HepG2 (cell line): ENCODE results near the gene MEIOB. TPM values are rescaled to one million over a fixed set of nuclear protein-coding genes. Genes with fewer than 3 reads are reported as not detected.

Experiments
- ATAD3A ChIP-seq: sonication (generic); formaldehyde crosslinking; IDR thresholded peaks from 2 replicates; pipeline ENCODE4 v1.4.0; 2020; ENCODE audit warnings: missing genetic modification reagents
- CSRNP1 ChIP-seq: sonication (generic); formaldehyde crosslinking; IDR thresholded peaks from 2 replicates; pipeline ENCODE4 v1.8.1; 2023; ENCODE audit warnings: mild to moderate bottlenecking, missing genetic modification reagents
- ERF ChIP-seq: IDR thresholded peaks from 2 replicates; pipeline ENCODE4 v1.6.1; 2018; ENCODE audit warnings: missing biosample characterization, missing genetic modification reagents
- GABPB1 ChIP-seq: IDR thresholded peaks from 2 replicates; pipeline ENCODE4 v1.6.1; 2016; ENCODE audit warnings: mild to moderate bottlenecking, missing genetic modification reagents, moderate library complexity, missing compliant biosample characterization
- JDP2 ChIP-seq: sonication (generic); formaldehyde crosslinking; IDR thresholded peaks from 2 replicates; pipeline ENCODE4 v1.8.1; 2022; ENCODE audit warnings: missing genetic modification reagents, borderline replicate concordance
- LRRFIP1 ChIP-seq: sonication (generic); formaldehyde crosslinking; conservative IDR thresholded peaks from 2 replicates; pipeline ENCODE4 v1.4.0; 2020; ENCODE audit warnings: missing genetic modification reagents
- MLX ChIP-seq: IDR thresholded peaks from 2 replicates; pipeline ENCODE4 v1.6.1; 2016
- PRPF4 ChIP-seq: fragments of 200-400 bp; formaldehyde crosslinking; IDR thresholded peaks from 2 replicates; pipeline ENCODE4 v1.6.1; 2016; ENCODE audit warnings: low read length, low read depth; ENCODE audit not compliant: poor library complexity, severe bottlenecking
- RAD21 ChIP-seq: fragments of 450-650 bp; formaldehyde crosslinking; IDR thresholded peaks from 2 replicates; pipeline ENCODE4 v1.5.0; 2020; ENCODE audit warnings: mild to moderate bottlenecking
- RBAK ChIP-seq: sonication (generic); formaldehyde crosslinking; IDR thresholded peaks from 2 replicates; pipeline ENCODE4 v1.5.1; 2020; ENCODE audit warnings: mild to moderate bottlenecking, missing genetic modification reagents
- TRIM24 ChIP-seq: sonication (generic); formaldehyde crosslinking; IDR thresholded peaks from 2 replicates; pipeline ENCODE4 v1.8.0; 2022; ENCODE audit warnings: mild to moderate bottlenecking, missing genetic modification reagents
- ZFP36L1 ChIP-seq: sonication (generic); formaldehyde crosslinking; IDR thresholded peaks from 2 replicates; pipeline ENCODE4 v1.8.0; 2022; ENCODE audit warnings: mild to moderate bottlenecking, missing genetic modification reagents, moderate library complexity
- ZNF329 ChIP-seq: sonication (generic); formaldehyde crosslinking; IDR thresholded peaks from 2 replicates; pipeline ENCODE4 v1.9.0; 2021; ENCODE audit warnings: low read depth, mild to moderate bottlenecking, missing genetic modification reagents
- ZNF543 ChIP-seq: sonication (generic); formaldehyde crosslinking; IDR thresholded peaks from 2 replicates; pipeline ENCODE4 v1.4.0; 2020; ENCODE audit warnings: mild to moderate bottlenecking, missing genetic modification reagents
- ZNF552 ChIP-seq: sonication (generic); formaldehyde crosslinking; IDR thresholded peaks from 2 replicates; pipeline ENCODE4 v1.9.0; 2022; ENCODE audit warnings: missing genetic modification reagents, mild to moderate bottlenecking, borderline replicate concordance
- ZNF678 ChIP-seq: sonication (generic); formaldehyde crosslinking; IDR thresholded peaks from 2 replicates; pipeline ENCODE4 v1.4.0; 2020; ENCODE audit warnings: mild to moderate bottlenecking, missing genetic modification reagents
- polyA plus RNA-seq, 8 experiments: library from polyadenylated mRNA; depleted of rRNA in 3 of 8; stranded (reverse) in 7 of 8; unstranded in 1 of 8; fragments of >200 nt; fragmentation: Illumina TruSeq in 4 of 8; extraction: Trizol in 4 of 8; gene quantifications; 2 replicates each; pipeline versions ENCODE4 v1.2.1 to v1.2.3, GENCODE V29; 2011 to 2016; ENCODE audit warnings: low read depth in 4 of 8, missing spikeins in 1 of 8, mixed read lengths in 1 of 8; ENCODE audit not compliant: insufficient read depth in 1 of 8
- total RNA-seq, 5 experiments: library from RNA; depleted of rRNA; stranded (reverse); fragments of >200 nt; fragmentation: Illumina TruSeq; extraction: Trizol; gene quantifications; 2 replicates each; pipeline ENCODE4 v1.2.3, GENCODE V29; 2016; ENCODE audit warnings: low read depth in 1 of 5
- TF ChIP-seq, protein P1 (sequence below): sonication (generic); formaldehyde crosslinking; IDR thresholded peaks from 2 replicates; pipeline ENCODE4 v1.8.0; 2022; ENCODE audit warnings: missing genetic modification reagents, mild to moderate bottlenecking, inconsistent platforms, borderline replicate concordance
- TF ChIP-seq, protein P2 (sequence below): sonication (generic); formaldehyde crosslinking; IDR thresholded peaks from 2 replicates; pipeline ENCODE4 v1.5.0; 2020; ENCODE audit warnings: missing genetic modification reagents
- TF ChIP-seq, protein P3 (sequence below): IDR thresholded peaks from 2 replicates; pipeline ENCODE4 v1.6.1; 2016; ENCODE audit warnings: mild to moderate bottlenecking
- TF ChIP-seq, protein P4 (sequence below): sonication (generic); formaldehyde crosslinking; IDR thresholded peaks from 2 replicates; pipeline ENCODE4 v1.8.1; 2023; ENCODE audit warnings: missing genetic modification reagents, mild to moderate bottlenecking, borderline replicate concordance

Gene MEIOB
- total and polyA plus RNA-seq, 2 of the 13 experiments (the other 11 are each of a cell fraction or from before 2014, with no cell fraction given): 0.17 TPM; not detected in 1

GRCh38 chr16:1823821-1824220, 48.1 kb downstream of the MEIOB start (continued):
- 0 out of 2 replicates have a peak, but pooled peaks have one; percentile 27 for TF ChIP-seq GABPB1 (CRISPR knock-in tag)
- TF ChIP-seq ERF (CRISPR knock-in tag): no peak
- no peak for TF ChIP-seq MLX
- TF ChIP-seq JDP2 (CRISPR knock-in tag): no peak
- TF ChIP-seq, protein P1, sequence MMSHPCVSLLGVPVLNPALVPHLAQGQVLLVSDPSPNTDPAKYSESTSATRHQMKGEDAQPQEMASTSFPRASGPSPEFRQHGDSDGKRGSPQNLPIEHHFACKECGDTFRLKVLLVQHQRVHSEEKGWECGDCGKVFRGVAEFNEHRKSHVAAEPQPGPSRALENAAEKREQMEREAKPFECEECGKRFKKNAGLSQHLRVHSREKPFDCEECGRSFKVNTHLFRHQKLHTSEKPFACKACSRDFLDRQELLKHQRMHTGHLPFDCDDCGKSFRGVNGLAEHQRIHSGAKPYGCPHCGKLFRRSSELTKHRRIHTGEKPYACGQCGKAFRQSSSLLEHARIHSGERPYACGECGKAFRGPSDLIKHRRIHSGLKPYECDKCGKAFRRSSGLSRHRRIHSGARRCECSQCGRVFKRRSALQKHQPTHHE (CRISPR knock-in tag): no peak
- TF ChIP-seq ATAD3A (CRISPR knock-in tag): no peak
- TF ChIP-seq, protein P2, sequence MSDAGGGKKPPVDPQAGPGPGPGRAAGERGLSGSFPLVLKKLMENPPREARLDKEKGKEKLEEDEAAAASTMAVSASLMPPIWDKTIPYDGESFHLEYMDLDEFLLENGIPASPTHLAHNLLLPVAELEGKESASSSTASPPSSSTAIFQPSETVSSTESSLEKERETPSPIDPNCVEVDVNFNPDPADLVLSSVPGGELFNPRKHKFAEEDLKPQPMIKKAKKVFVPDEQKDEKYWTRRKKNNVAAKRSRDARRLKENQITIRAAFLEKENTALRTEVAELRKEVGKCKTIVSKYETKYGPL: no peak
- TF ChIP-seq, protein P3, sequence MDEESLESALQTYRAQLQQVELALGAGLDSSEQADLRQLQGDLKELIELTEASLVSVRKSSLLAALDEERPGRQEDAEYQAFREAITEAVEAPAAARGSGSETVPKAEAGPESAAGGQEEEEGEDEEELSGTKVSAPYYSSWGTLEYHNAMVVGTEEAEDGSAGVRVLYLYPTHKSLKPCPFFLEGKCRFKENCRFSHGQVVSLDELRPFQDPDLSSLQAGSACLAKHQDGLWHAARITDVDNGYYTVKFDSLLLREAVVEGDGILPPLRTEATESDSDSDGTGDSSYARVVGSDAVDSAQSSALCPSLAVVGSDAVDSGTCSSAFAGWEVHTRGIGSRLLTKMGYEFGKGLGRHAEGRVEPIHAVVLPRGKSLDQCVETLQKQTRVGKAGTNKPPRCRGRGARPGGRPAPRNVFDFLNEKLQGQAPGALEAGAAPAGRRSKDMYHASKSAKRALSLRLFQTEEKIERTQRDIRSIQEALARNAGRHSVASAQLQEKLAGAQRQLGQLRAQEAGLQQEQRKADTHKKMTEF (CRISPR knock-in tag): peak; percentile 28; the same call in 1 of the 2 replicates
- peak; percentile 75 for TF ChIP-seq RAD21
- TF ChIP-seq RBAK (CRISPR knock-in tag): no peak
- no peak for TF ChIP-seq ZNF329 (CRISPR knock-in tag)
- TF ChIP-seq ZFP36L1 (CRISPR knock-in tag): no peak
- TF ChIP-seq ZNF552 (CRISPR knock-in tag): no peak
- no peak for TF ChIP-seq LRRFIP1 (CRISPR knock-in tag)
- TF ChIP-seq ZNF543 (CRISPR knock-in tag): no peak
- no peak for TF ChIP-seq ZNF678 (CRISPR knock-in tag)
- no peak for TF ChIP-seq CSRNP1 (CRISPR knock-in tag)
- no peak for TF ChIP-seq PRPF4
- TF ChIP-seq, protein P4, sequence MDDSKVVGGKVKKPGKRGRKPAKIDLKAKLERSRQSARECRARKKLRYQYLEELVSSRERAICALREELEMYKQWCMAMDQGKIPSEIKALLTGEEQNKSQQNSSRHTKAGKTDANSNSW (CRISPR knock-in tag): no peak
- no peak for TF ChIP-seq TRIM24 (CRISPR knock-in tag)
